Loucy (cell line): ENCODE measurements around the gene ZNF226.
"Not testable (repeated sequence)": the region's sequence is repeated elsewhere in the genome, so short reads cannot be mapped to it uniquely, and the experiment has no call there.

ENCODE experiments used
- H2AFZ ChIP-seq: fragments of 200-600 bp; sonication (generic); 2 replicates; pipeline ENCODE4 v1.6.0; 2016; ENCODE audit warnings: antibody characterized with exemption, mild to moderate bottlenecking, low read length, moderate library complexity
- H3F3A ChIP-seq: fragments of 200-600 bp; 2 replicates; pipeline ENCODE4 v1.6.0; 2016; ENCODE audit warnings: antibody characterized with exemption, low read depth, mild to moderate bottlenecking
- H3K27me3 ChIP-seq: fragments of 200-600 bp; sonication (generic); 2 replicates; pipeline ENCODE4 v1.6.1; 2014; ENCODE audit warnings: low read length, mild to moderate bottlenecking; ENCODE audit not compliant: insufficient read depth, poor library complexity, severe bottlenecking
- H3K36me3 ChIP-seq: fragments of 200-600 bp; sonication (generic); 2 replicates; pipeline ENCODE4 v1.6.1; 2016; ENCODE audit warnings: low read length; ENCODE audit not compliant: insufficient read depth
- H3K4me1 ChIP-seq: fragments of 200-600 bp; sonication (generic); 2 replicates; pipeline ENCODE4 v1.5.1; 2014; ENCODE audit warnings: low read length, mild to moderate bottlenecking; ENCODE audit not compliant: insufficient read depth, poor library complexity, severe bottlenecking
- H3K4me2 ChIP-seq: fragments of 200-600 bp; sonication (generic); 2 replicates; pipeline ENCODE4 v1.6.0; 2014; ENCODE audit warnings: antibody characterized with exemption, low read length, low read depth, mild to moderate bottlenecking; ENCODE audit not compliant: poor library complexity, severe bottlenecking
- H3K4me3 ChIP-seq: fragments of 200-600 bp; sonication (generic); 2 replicates; pipeline ENCODE4 v1.5.1; 2014; ENCODE audit warnings: low read length, mild to moderate bottlenecking, mixed read lengths; ENCODE audit not compliant: poor library complexity, severe bottlenecking
- H3K79me2 ChIP-seq: fragments of 200-600 bp; sonication (generic); 2 replicates; pipeline ENCODE4 v1.6.1; 2014; ENCODE audit warnings: low read length; ENCODE audit not compliant: insufficient read depth
- H3K9ac ChIP-seq: fragments of 200-600 bp; sonication (generic); 2 replicates; pipeline ENCODE4 v1.6.0; 2014; ENCODE audit warnings: mild to moderate bottlenecking, low read depth, low read length, moderate library complexity; ENCODE audit not compliant: poor library complexity, severe bottlenecking
- H3K9me2 ChIP-seq: fragments of 200-600 bp; sonication (generic); replicated peaks from 2 replicates; pipeline ENCODE4 v1.6.1; 2016; ENCODE audit warnings: low read depth, low read length, mixed read lengths
- H3K9me3 ChIP-seq: fragments of 200-600 bp; sonication (generic); 2 replicates; pipeline ENCODE4 v1.6.1; 2014; ENCODE audit warnings: mild to moderate bottlenecking, antibody characterized with exemption, low read length, low read depth; ENCODE audit not compliant: insufficient read depth
- H4K20me1 ChIP-seq: fragments of 200-600 bp; sonication (generic); 2 replicates; pipeline ENCODE4 v1.6.0; 2014; ENCODE audit warnings: antibody characterized with exemption, low read length, mild to moderate bottlenecking; ENCODE audit not compliant: insufficient read depth, poor library complexity, severe bottlenecking
- EZH2phosphoT487 ChIP-seq: fragments of 200-600 bp; IDR thresholded peaks from 2 replicates; pipeline ENCODE4 v1.6.1; 2018; ENCODE audit warnings: antibody characterized with exemption, mild to moderate bottlenecking, moderate library complexity, borderline replicate concordance
- TF ChIP-seq, protein P1 (sequence below): fragments of 200-600 bp; sonication (generic); conservative IDR thresholded peaks from 2 replicates; pipeline ENCODE4 v1.5.1; 2014; ENCODE audit warnings: mild to moderate bottlenecking, antibody characterized with exemption, low read length

The ZNF226 gene

DNA sequence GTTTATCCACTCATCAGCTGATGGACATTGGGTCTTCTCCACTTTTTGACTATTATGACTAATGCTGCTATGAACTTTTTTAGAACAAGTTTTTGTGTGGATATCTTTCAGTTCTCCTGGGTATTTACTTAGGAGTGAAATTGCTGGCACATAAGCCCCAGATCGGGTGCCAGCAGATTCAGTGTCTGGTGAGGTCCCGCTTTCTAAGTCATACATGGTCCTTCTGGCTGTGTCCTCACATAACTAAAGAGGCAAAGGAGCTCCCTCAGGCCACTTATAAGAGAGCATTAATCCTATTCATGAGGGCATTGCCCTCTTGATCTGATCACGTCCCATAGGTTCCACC lies 600 bp upstream of the ZNF226 start:
- H4K20me1 ChIP-seq: peaks cover 16% of the 10 kb centered on the region
- H3K4me1 ChIP-seq: peaks cover 40% of the 10 kb centered on the region
- no peaks in the 10 kb centered on the region for H3K9me3 ChIP-seq
- H3K9me2 ChIP-seq: no peaks in the 10 kb centered on the region
- peak overlapping the region; percentile 97 for H2AFZ ChIP-seq
- peaks cover 41% of the 10 kb centered on the region for H3K79me2 ChIP-seq
- peak overlapping the region; percentile 85 for H3K9ac ChIP-seq
- TF ChIP-seq, protein P1, sequence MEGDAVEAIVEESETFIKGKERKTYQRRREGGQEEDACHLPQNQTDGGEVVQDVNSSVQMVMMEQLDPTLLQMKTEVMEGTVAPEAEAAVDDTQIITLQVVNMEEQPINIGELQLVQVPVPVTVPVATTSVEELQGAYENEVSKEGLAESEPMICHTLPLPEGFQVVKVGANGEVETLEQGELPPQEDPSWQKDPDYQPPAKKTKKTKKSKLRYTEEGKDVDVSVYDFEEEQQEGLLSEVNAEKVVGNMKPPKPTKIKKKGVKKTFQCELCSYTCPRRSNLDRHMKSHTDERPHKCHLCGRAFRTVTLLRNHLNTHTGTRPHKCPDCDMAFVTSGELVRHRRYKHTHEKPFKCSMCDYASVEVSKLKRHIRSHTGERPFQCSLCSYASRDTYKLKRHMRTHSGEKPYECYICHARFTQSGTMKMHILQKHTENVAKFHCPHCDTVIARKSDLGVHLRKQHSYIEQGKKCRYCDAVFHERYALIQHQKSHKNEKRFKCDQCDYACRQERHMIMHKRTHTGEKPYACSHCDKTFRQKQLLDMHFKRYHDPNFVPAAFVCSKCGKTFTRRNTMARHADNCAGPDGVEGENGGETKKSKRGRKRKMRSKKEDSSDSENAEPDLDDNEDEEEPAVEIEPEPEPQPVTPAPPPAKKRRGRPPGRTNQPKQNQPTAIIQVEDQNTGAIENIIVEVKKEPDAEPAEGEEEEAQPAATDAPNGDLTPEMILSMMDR: no peak
- TF ChIP-seq EZH2phosphoT487: no peak
- peak overlapping the region; percentile 99 for H3K4me2 ChIP-seq
- peak overlapping the region; percentile 85 for H3K4me3 ChIP-seq
- H3K27me3 ChIP-seq: peaks cover 16% of the 10 kb centered on the region
- H3F3A ChIP-seq: no peaks in the 10 kb centered on the region
- H3K36me3 ChIP-seq: no peaks in the 10 kb centered on the region

DNA sequence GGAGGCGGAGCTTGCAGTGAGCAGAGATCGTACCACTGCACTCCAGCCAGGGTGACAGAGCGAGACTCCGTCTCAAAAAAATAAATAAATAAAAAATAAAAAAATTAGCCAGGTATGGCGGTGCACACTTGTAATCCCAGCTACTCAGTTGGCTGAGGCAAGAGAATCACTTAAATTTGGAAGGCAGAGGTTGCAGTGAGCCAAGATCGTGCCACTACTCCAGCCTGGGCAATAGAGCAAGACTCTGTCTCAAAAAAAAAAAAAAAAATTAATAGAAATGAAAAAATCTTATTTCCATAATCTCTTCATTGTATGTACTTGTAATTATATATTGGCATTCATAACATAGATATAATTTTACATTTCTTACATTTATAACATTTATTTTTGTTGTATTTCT lies 5.8 kb downstream of the ZNF226 start:
- H3K9me3 ChIP-seq, H3K4me3 ChIP-seq, H3K27me3 ChIP-seq, H3K9ac ChIP-seq, H3F3A ChIP-seq, H3K4me2 ChIP-seq, H2AFZ ChIP-seq, H3K9me2 ChIP-seq: not testable (repeated sequence)
- Histone ChIP-seq H3K36me3 (peaks cover 52% of the 10 kb centered on the region), H4K20me1 (peaks cover 16% of the 10 kb centered on the region), H3K4me1 (peaks cover 33% of the 10 kb centered on the region), H3K79me2 (peaks cover 42% of the 10 kb centered on the region)

DNA sequence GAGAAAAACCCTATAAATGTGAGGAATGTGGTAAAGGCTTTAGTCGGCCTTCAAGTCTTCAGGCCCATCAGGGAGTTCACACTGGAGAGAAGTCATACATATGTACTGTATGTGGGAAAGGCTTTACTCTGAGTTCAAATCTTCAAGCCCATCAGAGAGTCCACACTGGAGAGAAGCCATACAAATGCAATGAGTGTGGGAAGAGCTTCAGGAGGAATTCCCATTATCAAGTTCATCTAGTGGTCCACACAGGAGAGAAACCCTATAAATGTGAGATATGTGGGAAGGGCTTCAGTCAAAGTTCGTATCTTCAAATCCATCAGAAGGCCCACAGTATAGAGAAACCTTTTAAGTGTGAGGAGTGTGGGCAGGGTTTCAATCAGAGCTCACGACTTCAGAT lies 11.7 kb downstream of the ZNF226 start:
- H2AFZ ChIP-seq: no peak overlapping the region
- TF ChIP-seq, protein P1: no peak
- H3K9me3 ChIP-seq: peaks cover 8% of the 10 kb centered on the region; the same call in 1 of the 2 replicates
- no peaks in the 10 kb centered on the region for H3K79me2 ChIP-seq
- no peaks in the 10 kb centered on the region for H3K27me3 ChIP-seq
- no peak overlapping the region for H3K4me2 ChIP-seq
- no peaks in the 10 kb centered on the region for H3K9me2 ChIP-seq
- H3K4me3 ChIP-seq: no peak overlapping the region
- H3F3A ChIP-seq: no peaks in the 10 kb centered on the region
- H3K4me1 ChIP-seq: no peaks in the 10 kb centered on the region
- no peaks in the 10 kb centered on the region for H4K20me1 ChIP-seq
- no peak overlapping the region for H3K9ac ChIP-seq
- peaks cover 60% of the 10 kb centered on the region for H3K36me3 ChIP-seq

DNA sequence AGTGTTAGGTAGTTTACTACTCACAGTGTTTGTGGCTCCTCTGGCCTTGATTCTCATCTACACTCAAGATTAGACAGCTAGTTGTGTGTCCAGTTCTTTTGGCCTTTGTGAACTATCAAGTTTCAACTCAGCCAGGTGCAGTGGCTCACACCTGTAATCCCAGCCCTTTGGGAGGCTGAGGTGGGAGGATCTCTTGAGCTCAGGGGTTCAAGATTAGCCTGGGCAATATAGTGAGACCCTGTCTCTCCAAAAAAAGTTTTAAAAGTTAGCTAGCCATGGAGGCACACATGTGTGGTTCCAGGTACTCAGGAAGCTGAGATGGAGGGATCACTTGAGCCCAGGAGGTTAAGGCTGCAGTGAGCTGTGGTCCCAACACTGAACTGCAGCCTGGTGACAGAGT lies 16.1 kb downstream of the ZNF226 start:
- no peaks in the 10 kb centered on the region for H3F3A ChIP-seq
- no peaks in the 10 kb centered on the region for H3K79me2 ChIP-seq
- no peak overlapping the region for H3K4me2 ChIP-seq
- H3K36me3 ChIP-seq: peaks cover 16% of the 10 kb centered on the region
- H3K27me3 ChIP-seq: peaks cover 6% of the 10 kb centered on the region
- H2AFZ ChIP-seq: no peak overlapping the region
- no peaks in the 10 kb centered on the region; the same call in 1 of the 2 replicates for H3K9me3 ChIP-seq
- no peak overlapping the region for H3K9ac ChIP-seq
- H3K9me2 ChIP-seq: no peaks in the 10 kb centered on the region
- TF ChIP-seq, protein P1: no peak
- no peak for TF ChIP-seq EZH2phosphoT487
- H4K20me1 ChIP-seq: no peaks in the 10 kb centered on the region
- no peaks in the 10 kb centered on the region for H3K4me1 ChIP-seq
- H3K4me3 ChIP-seq: no peak overlapping the region
